GM12878 (cell line): ENCODE results near the gene DPH7. TPM values are rescaled to one million over a fixed set of nuclear protein-coding genes. Genes with fewer than 3 reads are reported as not detected.

ENCODE experiments used
- BACH1 ChIP-seq: fragments of 450-650 bp; IDR thresholded peaks from 2 replicates; pipeline ENCODE4 v1.6.1; 2017; ENCODE audit warnings: mild to moderate bottlenecking, borderline replicate concordance
- BCL11A ChIP-seq: IDR thresholded peaks from 2 replicates; pipeline ENCODE4 v1.6.1; 2011; ENCODE audit warnings: low read depth, low read length
- BHLHE40 ChIP-seq, 2 experiments: fragments of 450-650 bp in 1 of 2; IDR thresholded peaks; 2 replicates each; pipeline ENCODE4 v1.6.1; 2011 to 2017; ENCODE audit warnings: low read depth in 2 of 2, borderline replicate concordance in 1 of 2, improper control_type of control experiment in 1 of 2, low read length in 1 of 2, mild to moderate bottlenecking in 1 of 2
- CBX3 ChIP-seq: fragments of 200-600 bp; sonication (generic); IDR thresholded peaks from 2 replicates; pipeline ENCODE4 v1.6.1; 2016; ENCODE audit warnings: low read depth, borderline replicate concordance
- CREB1 ChIP-seq: IDR thresholded peaks from 2 replicates; pipeline ENCODE4 v1.6.1; 2012; ENCODE audit warnings: low read depth, mild to moderate bottlenecking, inconsistent platforms
- HCFC1 ChIP-seq: fragments of 150-350 bp; IDR thresholded peaks from 2 replicates; pipeline ENCODE4 v1.6.1; 2014; ENCODE audit warnings: low read length
- HDAC6 ChIP-seq: fragments of 200-600 bp; sonication (generic); IDR thresholded peaks from one replicate; pipeline ENCODE4 v1.8.0; 2017; ENCODE audit warnings: antibody characterized with exemption; ENCODE audit not compliant: unreplicated experiment
- IKZF1 ChIP-seq: fragments of 450-650 bp; conservative IDR thresholded peaks from 2 replicates; pipeline ENCODE4 v1.6.1; 2017; ENCODE audit warnings: antibody characterized with exemption, mild to moderate bottlenecking
- IKZF2 ChIP-seq, 2 experiments: fragments of 450-650 bp; IDR thresholded peaks; 2 replicates each; pipeline ENCODE4 v1.6.1; 2017; ENCODE audit warnings: mild to moderate bottlenecking in 2 of 2, moderate library complexity in 2 of 2
- LARP7 ChIP-seq: fragments of 450-650 bp; IDR thresholded peaks from 2 replicates; pipeline ENCODE4 v1.6.1; 2017; ENCODE audit warnings: mild to moderate bottlenecking
- MYB ChIP-seq: fragments of 150-350 bp; IDR thresholded peaks from 2 replicates; pipeline ENCODE4 v1.6.1; 2014; ENCODE audit warnings: mild to moderate bottlenecking, low read depth, low read length, borderline replicate concordance
- NR2C1 ChIP-seq: fragments of 450-650 bp; IDR thresholded peaks from 2 replicates; pipeline ENCODE4 v1.6.1; 2017; ENCODE audit warnings: antibody characterized with exemption, mild to moderate bottlenecking, moderate library complexity
- NR2F1 ChIP-seq: fragments of 450-650 bp; conservative IDR thresholded peaks from 2 replicates; pipeline ENCODE4 v1.6.1; 2017; ENCODE audit warnings: mild to moderate bottlenecking
- POLR2A ChIP-seq: IDR thresholded peaks from 2 replicates; pipeline ENCODE4 v1.6.1; 2011; ENCODE audit warnings: low read depth, mild to moderate bottlenecking, low read length
- SIX5 ChIP-seq: IDR thresholded peaks from 2 replicates; pipeline ENCODE4 v1.6.1; 2011; ENCODE audit warnings: mild to moderate bottlenecking, low read depth, low read length, moderate library complexity; ENCODE audit not compliant: severe bottlenecking
- SMARCA5 ChIP-seq: fragments of 450-650 bp; IDR thresholded peaks from 2 replicates; pipeline ENCODE4 v1.6.1; 2017; ENCODE audit warnings: mild to moderate bottlenecking
- polyA plus RNA-seq, 11 experiments: library from polyadenylated mRNA; depleted of rRNA in 4 of 11; unstranded in 6 of 11; stranded (reverse) in 5 of 11; fragments of >200 nt; fragmentation: Nextera tagmentation in 4 of 11; fragmentation: Illumina TruSeq in 1 of 11; extraction: Ambion mirVana in 4 of 11; extraction: Trizol in 1 of 11; gene quantifications; 1 replicate in 1 of 11; 2 replicates in 10 of 11; pipeline versions ENCODE4 v1.2.1 to v1.2.3, GENCODE V29; 2011 to 2016; ENCODE audit warnings: inconsistent platforms in 2 of 11, missing spikeins in 2 of 11, low read depth in 1 of 11
- total RNA-seq, 4 experiments: library from RNA; depleted of rRNA in 3 of 4; stranded (reverse); fragments of >200 nt in 3 of 4; fragmentation: Illumina TruSeq in 1 of 4; extraction: Trizol in 1 of 4; gene quantifications; 2 replicates each; pipeline versions ENCODE4 v1.2.1 to v1.2.3, GENCODE V29; 2013 to 2021
- TF ChIP-seq, protein P1 (sequence below): fragments of 150-350 bp; IDR thresholded peaks from 2 replicates; pipeline ENCODE4 v1.6.1; 2014; ENCODE audit warnings: mild to moderate bottlenecking, low read depth, low read length
- TF ChIP-seq, protein P2 (sequence below): fragments of 450-650 bp; formaldehyde crosslinking; IDR thresholded peaks from 2 replicates; pipeline ENCODE4 v1.5.0; 2022; ENCODE audit warnings: mild to moderate bottlenecking, missing genetic modification characterization
- TF ChIP-seq, protein P3 (sequence below): IDR thresholded peaks from 2 replicates; pipeline ENCODE4 v1.6.1; 2012; ENCODE audit warnings: low read depth, low read length, improper control_type of control experiment
- TF ChIP-seq, protein P4 (sequence below): fragments of 450-650 bp; IDR thresholded peaks from 2 replicates; pipeline ENCODE4 v1.6.1; 2017; ENCODE audit warnings: mild to moderate bottlenecking, moderate library complexity

The DPH7 gene
- total and polyA plus RNA-seq, 10 of the 15 experiments (the other 5 are each of a cell fraction or from before 2014, with no cell fraction given): 8.7 to 40.0 (median 28.1) TPM

DNA sequence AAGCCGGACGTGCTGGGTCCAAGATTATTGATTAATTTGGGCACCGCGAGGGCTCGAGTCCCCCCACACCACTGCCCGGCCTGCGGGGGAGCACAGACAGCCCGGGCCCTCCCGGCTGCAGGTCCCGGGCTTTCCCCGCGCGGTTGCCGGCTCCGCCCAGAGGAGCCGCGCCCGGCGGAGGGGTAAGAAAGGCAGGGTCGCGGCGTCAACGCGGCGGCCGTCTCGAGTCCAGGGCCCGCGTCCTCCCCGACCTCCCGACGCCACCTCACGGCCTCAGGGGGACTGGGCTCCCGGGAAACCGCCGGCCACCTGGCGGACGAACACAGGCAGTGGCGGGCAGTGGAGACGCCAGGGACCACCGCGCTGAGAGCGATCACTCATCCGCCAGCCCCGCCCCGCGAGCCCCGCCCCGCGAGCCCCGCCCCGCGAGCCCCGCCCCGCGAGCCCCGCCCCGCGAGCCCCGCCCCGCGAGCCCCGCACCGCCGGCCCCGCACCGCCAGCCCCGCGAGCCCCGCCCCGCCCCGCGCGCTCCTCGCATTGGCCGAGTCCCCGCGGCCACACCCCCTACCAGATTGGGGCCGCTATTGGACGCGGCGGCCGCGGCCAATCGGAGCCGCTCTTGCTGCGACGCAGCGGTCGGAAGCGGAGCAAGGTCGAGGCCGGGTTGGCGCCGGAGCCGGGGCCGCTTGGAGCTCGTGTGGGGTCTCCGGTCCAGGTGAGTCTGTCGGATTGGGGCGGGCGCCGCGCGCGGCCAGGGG lies 27.3 kb downstream of the DPH7 start, which contains the start of gene MRPL41 (continued):
- TF ChIP-seq, protein P1, sequence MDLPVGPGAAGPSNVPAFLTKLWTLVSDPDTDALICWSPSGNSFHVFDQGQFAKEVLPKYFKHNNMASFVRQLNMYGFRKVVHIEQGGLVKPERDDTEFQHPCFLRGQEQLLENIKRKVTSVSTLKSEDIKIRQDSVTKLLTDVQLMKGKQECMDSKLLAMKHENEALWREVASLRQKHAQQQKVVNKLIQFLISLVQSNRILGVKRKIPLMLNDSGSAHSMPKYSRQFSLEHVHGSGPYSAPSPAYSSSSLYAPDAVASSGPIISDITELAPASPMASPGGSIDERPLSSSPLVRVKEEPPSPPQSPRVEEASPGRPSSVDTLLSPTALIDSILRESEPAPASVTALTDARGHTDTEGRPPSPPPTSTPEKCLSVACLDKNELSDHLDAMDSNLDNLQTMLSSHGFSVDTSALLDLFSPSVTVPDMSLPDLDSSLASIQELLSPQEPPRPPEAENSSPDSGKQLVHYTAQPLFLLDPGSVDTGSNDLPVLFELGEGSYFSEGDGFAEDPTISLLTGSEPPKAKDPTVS: no peak
- TF ChIP-seq IKZF1 (peak; percentile 57), BCL11A (no peak), CBX3 (no peak), HDAC6 (no peak), SMARCA5 (0 out of 2 replicates have a peak, but pooled peaks have one; percentile 16), NR2F1 (peak; percentile 85), LARP7 (peak; percentile 15; the same call in 1 of the 2 replicates), BACH1 (peak; percentile 34; the same call in 1 of the 2 replicates), NR2C1 (0 out of 2 replicates have a peak, but pooled peaks have one; percentile 43), HCFC1 (peak; percentile 50), MYB (no peak), CREB1 (peak; percentile 27; the same call in 1 of the 2 replicates), POLR2A (peak; percentile 94), IKZF2 (IDR thresholded peaks at IDR 0.05) (no peak), BHLHE40 (IDR thresholded peaks at IDR 0.05; ENCODE audit: borderline replicate concordance in 1 of 2, low read depth in 2 of 2, low read length in 1 of 2) (peak in 1 of 2 experiments; percentile 39; a peak in 2 of 4 replicates), SIX5 (no peak)
- TF ChIP-seq, protein P2, sequence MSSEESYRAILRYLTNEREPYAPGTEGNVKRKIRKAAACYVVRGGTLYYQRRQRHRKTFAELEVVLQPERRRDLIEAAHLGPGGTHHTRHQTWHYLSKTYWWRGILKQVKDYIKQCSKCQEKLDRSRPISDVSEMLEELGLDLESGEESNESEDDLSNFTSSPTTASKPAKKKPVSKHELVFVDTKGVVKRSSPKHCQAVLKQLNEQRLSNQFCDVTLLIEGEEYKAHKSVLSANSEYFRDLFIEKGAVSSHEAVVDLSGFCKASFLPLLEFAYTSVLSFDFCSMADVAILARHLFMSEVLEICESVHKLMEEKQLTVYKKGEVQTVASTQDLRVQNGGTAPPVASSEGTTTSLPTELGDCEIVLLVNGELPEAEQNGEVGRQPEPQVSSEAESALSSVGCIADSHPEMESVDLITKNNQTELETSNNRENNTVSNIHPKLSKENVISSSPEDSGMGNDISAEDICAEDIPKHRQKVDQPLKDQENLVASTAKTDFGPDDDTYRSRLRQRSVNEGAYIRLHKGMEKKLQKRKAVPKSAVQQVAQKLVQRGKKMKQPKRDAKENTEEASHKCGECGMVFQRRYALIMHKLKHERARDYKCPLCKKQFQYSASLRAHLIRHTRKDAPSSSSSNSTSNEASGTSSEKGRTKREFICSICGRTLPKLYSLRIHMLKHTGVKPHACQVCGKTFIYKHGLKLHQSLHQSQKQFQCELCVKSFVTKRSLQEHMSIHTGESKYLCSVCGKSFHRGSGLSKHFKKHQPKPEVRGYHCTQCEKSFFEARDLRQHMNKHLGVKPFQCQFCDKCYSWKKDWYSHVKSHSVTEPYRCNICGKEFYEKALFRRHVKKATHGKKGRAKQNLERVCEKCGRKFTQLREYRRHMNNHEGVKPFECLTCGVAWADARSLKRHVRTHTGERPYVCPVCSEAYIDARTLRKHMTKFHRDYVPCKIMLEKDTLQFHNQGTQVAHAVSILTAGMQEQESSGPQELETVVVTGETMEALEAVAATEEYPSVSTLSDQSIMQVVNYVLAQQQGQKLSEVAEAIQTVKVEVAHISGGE (CRISPR knock-in tag): no peak
- TF ChIP-seq, protein P3, sequence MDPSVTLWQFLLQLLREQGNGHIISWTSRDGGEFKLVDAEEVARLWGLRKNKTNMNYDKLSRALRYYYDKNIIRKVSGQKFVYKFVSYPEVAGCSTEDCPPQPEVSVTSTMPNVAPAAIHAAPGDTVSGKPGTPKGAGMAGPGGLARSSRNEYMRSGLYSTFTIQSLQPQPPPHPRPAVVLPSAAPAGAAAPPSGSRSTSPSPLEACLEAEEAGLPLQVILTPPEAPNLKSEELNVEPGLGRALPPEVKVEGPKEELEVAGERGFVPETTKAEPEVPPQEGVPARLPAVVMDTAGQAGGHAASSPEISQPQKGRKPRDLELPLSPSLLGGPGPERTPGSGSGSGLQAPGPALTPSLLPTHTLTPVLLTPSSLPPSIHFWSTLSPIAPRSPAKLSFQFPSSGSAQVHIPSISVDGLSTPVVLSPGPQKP: 0 out of 2 replicates have a peak, but pooled peaks have one; percentile 41
- TF ChIP-seq, protein P4, sequence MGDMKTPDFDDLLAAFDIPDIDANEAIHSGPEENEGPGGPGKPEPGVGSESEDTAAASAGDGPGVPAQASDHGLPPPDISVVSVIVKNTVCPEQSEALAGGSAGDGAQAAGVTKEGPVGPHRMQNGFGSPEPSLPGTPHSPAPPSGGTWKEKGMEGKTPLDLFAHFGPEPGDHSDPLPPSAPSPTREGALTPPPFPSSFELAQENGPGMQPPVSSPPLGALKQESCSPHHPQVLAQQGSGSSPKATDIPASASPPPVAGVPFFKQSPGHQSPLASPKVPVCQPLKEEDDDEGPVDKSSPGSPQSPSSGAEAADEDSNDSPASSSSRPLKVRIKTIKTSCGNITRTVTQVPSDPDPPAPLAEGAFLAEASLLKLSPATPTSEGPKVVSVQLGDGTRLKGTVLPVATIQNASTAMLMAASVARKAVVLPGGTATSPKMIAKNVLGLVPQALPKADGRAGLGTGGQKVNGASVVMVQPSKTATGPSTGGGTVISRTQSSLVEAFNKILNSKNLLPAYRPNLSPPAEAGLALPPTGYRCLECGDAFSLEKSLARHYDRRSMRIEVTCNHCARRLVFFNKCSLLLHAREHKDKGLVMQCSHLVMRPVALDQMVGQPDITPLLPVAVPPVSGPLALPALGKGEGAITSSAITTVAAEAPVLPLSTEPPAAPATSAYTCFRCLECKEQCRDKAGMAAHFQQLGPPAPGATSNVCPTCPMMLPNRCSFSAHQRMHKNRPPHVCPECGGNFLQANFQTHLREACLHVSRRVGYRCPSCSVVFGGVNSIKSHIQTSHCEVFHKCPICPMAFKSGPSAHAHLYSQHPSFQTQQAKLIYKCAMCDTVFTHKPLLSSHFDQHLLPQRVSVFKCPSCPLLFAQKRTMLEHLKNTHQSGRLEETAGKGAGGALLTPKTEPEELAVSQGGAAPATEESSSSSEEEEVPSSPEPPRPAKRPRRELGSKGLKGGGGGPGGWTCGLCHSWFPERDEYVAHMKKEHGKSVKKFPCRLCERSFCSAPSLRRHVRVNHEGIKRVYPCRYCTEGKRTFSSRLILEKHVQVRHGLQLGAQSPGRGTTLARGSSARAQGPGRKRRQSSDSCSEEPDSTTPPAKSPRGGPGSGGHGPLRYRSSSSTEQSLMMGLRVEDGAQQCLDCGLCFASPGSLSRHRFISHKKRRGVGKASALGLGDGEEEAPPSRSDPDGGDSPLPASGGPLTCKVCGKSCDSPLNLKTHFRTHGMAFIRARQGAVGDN: peak; percentile 47; the same call in 1 of the 2 replicates
